K562 (cell line): Measurements from ENCODE around the gene TMEM203. TPM values are rescaled to one million over a fixed set of nuclear protein-coding genes. Genes with fewer than 3 reads are reported as not detected.

Source experiments
- ATAC-seq: fragments of 200-7000 bp; cut with Tn5 transposase; 3 replicates; pipeline ENCODE4 v1.9.1; 2020; ENCODE audit warnings: moderate library complexity
- BruUV-seq: library from RNA; stranded (reverse); fragments of 400-500 nt; replicated peaks from 2 replicates; lab custom pipeline; 2021; lab: Mats Ljungman, UMichigan
- CTCF ChIA-PET: fragments of 300-600 bp; formaldehyde crosslinking; extraction: SDS; loops from one replicate; lab custom pipeline; 2021; ENCODE audit warnings: low intra/inter-chr PET ratio; lab: Yijun Ruan, JAX
- POLR2A ChIA-PET: fragments of 300-600, 350-650 bp; sonication (Branson Sonifier 250); formaldehyde crosslinking; extraction: SDS; loops from one replicate; lab custom pipeline; 2021; ENCODE audit warnings: antibody characterized with exemption, inconsistent platforms; lab: Yijun Ruan, JAX
- DNase-seq, 4 experiments: peaks; one replicate each; pipeline versions ENCODE4 v3.0.0 to v3.0.0-alpha.2; 2011 to 2018; ENCODE audit warnings: low spot score in 3 of 4, mixed read lengths in 3 of 4; ENCODE audit errors: extremely low read depth in 1 of 4
- FAIRE-seq: peaks from 2 replicates; lab custom pipeline; 2011; peaks lifted over from hg19 to GRCh38; lab: Jason Lieb, UNC
- H2AFZ ChIP-seq: 2 replicates; pipeline ENCODE4 v1.6.0; 2011; ENCODE audit warnings: low read depth, low read length, control low read depth, inconsistent platforms
- H3K27ac ChIP-seq: fragments of 200-600 bp; 3 replicates; pipeline ENCODE4 v1.8.0; 2011; ENCODE audit warnings: low read depth, mild to moderate bottlenecking, control low read depth, inconsistent platforms, low read length, moderate library complexity, mixed read lengths; ENCODE audit errors: extremely low read depth
- H3K27me3 ChIP-seq, 2 experiments: fragments of 300-600 bp in 1 of 2; 2 replicates in 1 of 2; 3 replicates in 1 of 2; pipeline versions ENCODE4 v1.6.0 to v1.8.0; 2011; ENCODE audit warnings: inconsistent platforms in 2 of 2, low read length in 2 of 2, mild to moderate bottlenecking in 1 of 2, mixed read lengths in 1 of 2, moderate library complexity in 1 of 2; ENCODE audit not compliant: control insufficient read depth in 2 of 2, insufficient read depth in 2 of 2
- H3K36me3 ChIP-seq: fragments of 300-600 bp; 3 replicates; pipeline ENCODE4 v1.8.0; 2011; ENCODE audit warnings: mild to moderate bottlenecking, low read length, inconsistent platforms; ENCODE audit not compliant: control insufficient read depth, insufficient read depth
- H3K4me1 ChIP-seq, 2 experiments: fragments of 200-600 bp in 1 of 2; replicated peaks in 1 of 2; 2 replicates in 1 of 2; 3 replicates in 1 of 2; pipeline versions ENCODE4 v1.5.1 to v1.8.0; 2011; ENCODE audit warnings: inconsistent platforms in 2 of 2, low read length in 2 of 2, mild to moderate bottlenecking in 1 of 2, mixed read lengths in 1 of 2, moderate library complexity in 1 of 2; ENCODE audit not compliant: control insufficient read depth in 2 of 2, insufficient read depth in 2 of 2
- H3K4me2 ChIP-seq: 2 replicates; pipeline ENCODE4 v1.6.1; 2011; ENCODE audit warnings: low read length, control low read depth, inconsistent platforms, mixed read lengths; ENCODE audit not compliant: insufficient read depth
- H3K4me3 ChIP-seq: fragments of 200-600 bp; sonication (generic), shearing (Covaris generic); 2 replicates; pipeline ENCODE4 v1.5.1; 2016; ENCODE audit warnings: control low read depth, inconsistent platforms
- H3K79me2 ChIP-seq: fragments of 200-600 bp; 3 replicates; pipeline ENCODE4 v1.8.0; 2011; ENCODE audit warnings: low read length, inconsistent platforms; ENCODE audit not compliant: control insufficient read depth, insufficient read depth
- H3K9ac ChIP-seq, 2 experiments: 2 replicates each; pipeline versions ENCODE4 v1.6.0 to v1.6.1; 2011; ENCODE audit warnings: low read depth in 2 of 2, low read length in 2 of 2, control low read depth in 1 of 2, inconsistent platforms in 1 of 2, mild to moderate bottlenecking in 1 of 2, mixed read lengths in 1 of 2; ENCODE audit not compliant: insufficient read depth in 1 of 2
- H3K9me1 ChIP-seq: one replicate; pipeline ENCODE4 v1.6.0; 2011; ENCODE audit warnings: inconsistent platforms, mild to moderate bottlenecking, low read length, moderate library complexity; ENCODE audit not compliant: control insufficient read depth, insufficient read depth
- H3K9me3 ChIP-seq: replicated peaks from 2 replicates; pipeline ENCODE4 v1.5.1; 2011; ENCODE audit warnings: low read depth, low read length, inconsistent platforms; ENCODE audit not compliant: control insufficient read depth, insufficient read depth
- H4K20me1 ChIP-seq: replicated peaks from 2 replicates; pipeline ENCODE4 v1.6.1; 2011; ENCODE audit warnings: low read length, inconsistent platforms, mixed read lengths; ENCODE audit not compliant: control insufficient read depth, insufficient read depth
- CHD1 ChIP-seq: fragments of 200-600 bp; sonication (generic); IDR thresholded peaks from one replicate; pipeline ENCODE4 v1.6.1; 2012; ENCODE audit warnings: mild to moderate bottlenecking, moderate library complexity, low read length, inconsistent platforms
- RBM22 ChIP-seq: fragments of 200-400 bp; formaldehyde crosslinking; IDR thresholded peaks from 2 replicates; pipeline ENCODE4 v1.6.1; 2018; ENCODE audit warnings: low read length, low read depth; ENCODE audit not compliant: poor library complexity, severe bottlenecking
- WGBS: fragments of 100-300 bp; shearing (Covaris generic); methylation state at CpG from one replicate; pipeline ENCODE4 v1.1.6; 2016; ENCODE audit warnings: low coverage, mixed read lengths; ENCODE audit not compliant: insufficient coverage; ENCODE audit errors: missing lambda C conversion rate; 5-methylcytosine and 5-hydroxymethylcytosine counted together
- in situ Hi-C: fragments of 300-500 bp; cut with MboI; formaldehyde crosslinking; loops from 4 replicates; pipeline ENCODE4 v1.15.0; 2018; ENCODE audit warnings: inconsistent platforms, mixed read lengths
- intact Hi-C: fragments of 100-400 bp; cut with micrococcal nuclease; formaldehyde crosslinking; loops from 2 replicates; pipeline ENCODE4 v1.14.2; 2022
- polyA plus RNA-seq, 8 experiments: library from polyadenylated mRNA; depleted of rRNA in 4 of 8; stranded (reverse) in 5 of 8; unstranded in 3 of 8; fragments of >200 nt; fragmentation: Nextera tagmentation in 2 of 8; fragmentation: Illumina TruSeq in 1 of 8; extraction: Ambion mirVana in 2 of 8; extraction: Trizol in 1 of 8; gene quantifications; 2 replicates each; pipeline versions ENCODE4 v1.2.1 to v1.2.3, GENCODE V29; 2011 to 2014; ENCODE audit warnings: inconsistent platforms in 1 of 8, missing spikeins in 1 of 8
- total RNA-seq, 7 experiments: library from RNA; depleted of rRNA in 6 of 7; stranded (reverse); fragments of >200 nt in 6 of 7; fragmentation: Illumina TruSeq in 2 of 7; extraction: Trizol in 2 of 7; gene quantifications; 2 replicates each; pipeline versions ENCODE4 v1.2.1 to v1.2.3, GENCODE V29; 2011 to 2021; ENCODE audit warnings: low replicate concordance in 1 of 7

Gene TMEM203
- total and polyA plus RNA-seq, 9 of the 15 experiments (the other 6 are each of a cell fraction or from before 2014, with no cell fraction given): 8.8 to 59.5 (median 37.6) TPM

GRCh38 chr9:137172901-137173795, 32.3 kb downstream of the TMEM203 start:
- no peaks in the 10 kb centered on the region for H3K9me3 ChIP-seq
- CTCF ChIA-PET: no interaction called here
- 38% methylated on average over 17 of the region's 21 CpGs for WGBS
- no peak overlapping the region for H3K27ac ChIP-seq
- in situ Hi-C loops (no loop called here), intact Hi-C loops (no loop called here)
- peaks cover 11 to 26% of the 10 kb centered on the region in 2 experiments; a peak in 4 of 5 replicates for H3K27me3 ChIP-seq
- no peaks in the 10 kb centered on the region for H3K79me2 ChIP-seq
- no peak for ATAC-seq
- peaks cover under 1 to 84% of the 10 kb centered on the region in 2 experiments; a peak in 3 of 5 replicates for H3K4me1 ChIP-seq
- H3K9ac ChIP-seq: no peak overlapping the region; a peak in 1 of 4 replicates
- H3K4me2 ChIP-seq: no peak overlapping the region
- no peak overlapping the region for H3K4me3 ChIP-seq
- TF ChIP-seq RBM22 (peak; percentile 16), CHD1 (no peak)
- TF ChIP-seq, all 486 proteins: peak for 1
- Histone ChIP-seq H4K20me1 (0 out of 2 replicates have a peak, but pooled peaks cover 5% of the 10 kb centered on the region), H3K9me1 (no peaks in the 10 kb centered on the region), H2AFZ (no peak overlapping the region), H3K36me3 (peaks cover 9% of the 10 kb centered on the region; the same call in 1 of the 3 replicates)
- POLR2A ChIA-PET: interaction anchor here (1.0 to 1.8 kb wide), 3 partner anchors 10 to 69 kb away, joined by 3 to 7 read pairs (median 5); no protein-coding TSS in a partner anchor
- BruUV-seq: no TSS peak
- DNase-seq (no peak), FAIRE-seq (no peak)
